HG03565 (cell line): ENCODE measurements around the gene COL9A1.
"Not testable (repeated sequence)": the region's sequence is repeated elsewhere in the genome, so short reads cannot be mapped to it uniquely, and the experiment has no call there.

Experiments
- ATAC-seq: cut with Tn5 transposase; IDR thresholded peaks from one replicate; pipeline ENCODE4 v1.9.1; 2021; ENCODE audit warnings: mild to moderate bottlenecking, moderate library complexity; ENCODE audit not compliant: unreplicated experiment

Gene COL9A1

GRCh38 chr6:70303034-70303525 is at the start of gene COL9A1:
TSS of gene COL9A1 (minus strand) at chr6:70303084. CDS start at chr6:70302924, 160 bp downstream.
- no peak for ATAC-seq

GRCh38 chr6:70351461-70351860 is 48.6 kb upstream of the COL9A1 start:
- ATAC-seq: no peak

GRCh38 chr6:70345619-70346018 is 42.7 kb upstream of the COL9A1 start:
- no peak for ATAC-seq

- no peak for ATAC-seq
Observed at GRCh38 chr6:70343313-70343712, 40.4 kb upstream of the COL9A1 start.

- not testable (repeated sequence) for ATAC-seq
Observed at GRCh38 chr6:70339810-70340209, 36.9 kb upstream of the COL9A1 start.

GRCh38 chr6:70338775-70339174 is 35.9 kb upstream of the COL9A1 start:
- no peak for ATAC-seq

GRCh38 chr6:70337743-70338105 is 34.8 kb upstream of the COL9A1 start:
- no peak for ATAC-seq

GRCh38 chr6:70336996-70337742 is 34.3 kb upstream of the COL9A1 start:
- no peak for ATAC-seq

GRCh38 chr6:70327036-70327435 is 24.2 kb upstream of the COL9A1 start:
- ATAC-seq: no peak

GRCh38 chr6:70325009-70325408 is 22.1 kb upstream of the COL9A1 start:
- no peak for ATAC-seq

- not testable (repeated sequence) for ATAC-seq
Observed at GRCh38 chr6:70317799-70318198, 14.9 kb upstream of the COL9A1 start.

GRCh38 chr6:70315079-70315751 is 12.3 kb upstream of the COL9A1 start:
- peak; percentile 49 for ATAC-seq

- ATAC-seq: no peak
Observed at GRCh38 chr6:70314296-70314695, 11.4 kb upstream of the COL9A1 start.

GRCh38 chr6:70312165-70312745 is 9.4 kb upstream of the COL9A1 start:
- no peak for ATAC-seq

- ATAC-seq: no peak
Observed at GRCh38 chr6:70310063-70310694, 7.3 kb upstream of the COL9A1 start.

- ATAC-seq: no peak
Observed at GRCh38 chr6:70309243-70309642, 6.4 kb upstream of the COL9A1 start.

GRCh38 chr6:70308142-70308541 is 5.3 kb upstream of the COL9A1 start:
- ATAC-seq: not testable (repeated sequence)

GRCh38 chr6:70307008-70307407 is 4.1 kb upstream of the COL9A1 start:
- no peak for ATAC-seq

GRCh38 chr6:70304616-70305015 is 1.7 kb upstream of the COL9A1 start:
- ATAC-seq: no peak

- ATAC-seq: no peak
Observed at GRCh38 chr6:70299456-70299855, 3.4 kb downstream of the COL9A1 start.

GRCh38 chr6:70298068-70298467 is 4.8 kb downstream of the COL9A1 start:
- ATAC-seq: no peak
